Natural killer cell (primary cell): ENCODE data around the gene TET1. TPM values are rescaled to one million over a fixed set of nuclear protein-coding genes. Genes with fewer than 3 reads are reported as not detected.
A peak's percentile ranks its signal among the peaks of the same experiment; 100 is the strongest.
"Not testable (repeated sequence)": the region's sequence is repeated elsewhere in the genome, so short reads cannot be mapped to it uniquely, and the experiment has no call there.

Source experiments
- ATAC-seq, 3 donors: fragments of 150-1000 bp in 2 of 3; fragments of 200-7000 bp in 1 of 3; cut with Tn5 transposase; 1 replicate in 1 of 3; 2 replicates in 2 of 3; pipeline ENCODE4 v1.10.0; 2021; ENCODE audit warnings: mild to moderate bottlenecking in 2 of 3, moderate library complexity in 2 of 3
- DNase-seq, 2 donors: peaks; one replicate each; pipeline versions ENCODE4 v3.0.0 to v3.0.0-alpha.2; 2013 to 2021; ENCODE audit warnings: mixed read lengths in 1 of 2
- H3K27ac ChIP-seq: one replicate; pipeline ENCODE4 v1.5.1; 2013; ENCODE audit warnings: mild to moderate bottlenecking, low read length
- H3K27me3 ChIP-seq: one replicate; pipeline ENCODE4 v1.6.1; 2013; ENCODE audit warnings: low read length; ENCODE audit not compliant: control insufficient read depth, insufficient read depth
- H3K36me3 ChIP-seq: one replicate; pipeline ENCODE4 v1.6.1; 2013; ENCODE audit warnings: low read length; ENCODE audit not compliant: control insufficient read depth, insufficient read depth
- H3K4me1 ChIP-seq: one replicate; pipeline ENCODE4 v1.6.1; 2013; ENCODE audit warnings: low read length; ENCODE audit not compliant: control insufficient read depth, insufficient read depth
- H3K4me3 ChIP-seq: one replicate; pipeline ENCODE4 v1.5.1; 2013; ENCODE audit warnings: low read length
- H3K9me3 ChIP-seq: one replicate; pipeline ENCODE4 v1.6.1; 2013; ENCODE audit warnings: low read length; ENCODE audit not compliant: control insufficient read depth, insufficient read depth
- H3K27ac Mint-ChIP-seq, 2 donors: one replicate each; pipeline ENCODE4 v1.8.0; 2022; ENCODE audit warnings: mild to moderate bottlenecking in 2 of 2, mixed read lengths in 2 of 2, moderate library complexity in 1 of 2
- H3K27me3 Mint-ChIP-seq, 2 donors: one replicate each; pipeline ENCODE4 v1.8.0; 2022; ENCODE audit warnings: low read depth in 2 of 2, mixed read lengths in 2 of 2
- H3K36me3 Mint-ChIP-seq: one replicate; pipeline ENCODE4 v1.8.0; 2022; ENCODE audit warnings: mixed read lengths
- H3K4me1 Mint-ChIP-seq, 2 donors: one replicate each; pipeline ENCODE4 v1.8.0; 2022; ENCODE audit warnings: mixed read lengths in 2 of 2
- H3K4me3 Mint-ChIP-seq: one replicate; pipeline ENCODE4 v1.8.0; 2022; ENCODE audit warnings: mild to moderate bottlenecking, moderate library complexity, mixed read lengths
- H3K9me3 Mint-ChIP-seq, 2 donors: one replicate each; pipeline ENCODE4 v1.8.0; 2022; ENCODE audit warnings: mixed read lengths in 2 of 2
- CTCF ChIP-seq: fragments of 200-600 bp; IDR thresholded peaks from one replicate; pipeline ENCODE4 v1.8.0; 2022; ENCODE audit warnings: antibody characterized with exemption
- WGBS: methylation state at CpG from one replicate; pipeline ENCODE4 v1.1.7; 2013; ENCODE audit warnings: missing lambda C conversion rate; ENCODE audit not compliant: insufficient coverage; 5-methylcytosine and 5-hydroxymethylcytosine counted together
- intact Hi-C: fragments of 100-400 bp; cut with micrococcal nuclease; formaldehyde crosslinking; loops from one replicate; pipeline ENCODE4 v1.14.2; 2022
- total RNA-seq, 4 donors: library from RNA; stranded (reverse); fragments of 120-200 nt in 1 of 4; gene quantifications; one replicate each; pipeline versions ENCODE4 v1.2.3 to v1.2.4, GENCODE V29; 2013 to 2022

Gene TET1
- total RNA-seq, 3 donors from 2014 or later (not counting 1 experiment from before 2014, with no cell fraction given): 4.0 to 5.9 (median 4.5) TPM

GRCh38 chr10:68618234-68618633, 58.1 kb downstream of the TET1 start:
- no peak for TF ChIP-seq CTCF
- no peaks in the 10 kb centered on the region for H3K9me3 ChIP-seq
- H3K27me3 ChIP-seq: no peaks in the 10 kb centered on the region
- H3K4me3 Mint-ChIP-seq: no peak overlapping the region
- ATAC-seq: no peak
- no peaks in the 10 kb centered on the region for H3K27me3 Mint-ChIP-seq
- intact Hi-C loops: no loop called here
- DNase-seq: no peak
- H3K4me1 ChIP-seq: no peaks in the 10 kb centered on the region
- H3K9me3 Mint-ChIP-seq: no peaks in the 10 kb centered on the region
- H3K27ac ChIP-seq: no peak overlapping the region
- H3K36me3 ChIP-seq: no peaks in the 10 kb centered on the region
- H3K4me3 ChIP-seq: no peak overlapping the region
- no peaks in the 10 kb centered on the region for H3K36me3 Mint-ChIP-seq
- no peaks in the 10 kb centered on the region for H3K4me1 Mint-ChIP-seq
- no CpG with 5 or more reads among the region's 1 CpG for WGBS
- no peak overlapping the region for H3K27ac Mint-ChIP-seq

- no peak overlapping the region for H3K4me3 ChIP-seq
- no peaks in the 10 kb centered on the region for H3K36me3 Mint-ChIP-seq
- no peaks in the 10 kb centered on the region for H3K27me3 ChIP-seq
- no peak overlapping the region for H3K27ac Mint-ChIP-seq
- no peak for DNase-seq
- H3K9me3 ChIP-seq: no peaks in the 10 kb centered on the region
- intact Hi-C loops: no loop called here
- H3K9me3 Mint-ChIP-seq: no peaks in the 10 kb centered on the region
- no peak overlapping the region for H3K27ac ChIP-seq
- ATAC-seq: no peak
- no peak overlapping the region for H3K4me3 Mint-ChIP-seq
- no peaks in the 10 kb centered on the region for H3K4me1 Mint-ChIP-seq
- TF ChIP-seq CTCF: no peak
- WGBS: 100% methylated on average over 2 of the region's 3 CpGs
- no peaks in the 10 kb centered on the region for H3K36me3 ChIP-seq
- H3K27me3 Mint-ChIP-seq: no peaks in the 10 kb centered on the region
- H3K4me1 ChIP-seq: no peaks in the 10 kb centered on the region
Measured at GRCh38 chr10:68619595-68619994, 59.5 kb downstream of the TET1 start.

- H3K4me3 ChIP-seq: no peak overlapping the region
- no peak overlapping the region for H3K27ac ChIP-seq
- H3K9me3 Mint-ChIP-seq: no peaks in the 10 kb centered on the region
- TF ChIP-seq CTCF: no peak
- no peaks in the 10 kb centered on the region for H3K36me3 Mint-ChIP-seq
- peaks cover 23% of the 10 kb centered on the region in 2 donors for H3K4me1 Mint-ChIP-seq
- no peaks in the 10 kb centered on the region for H3K27me3 ChIP-seq
- ATAC-seq (no peak), DNase-seq (peak in 1 of 2 donors; percentile 29)
- WGBS: 94% methylated on average over 1 of the region's 4 CpGs
- H3K27ac Mint-ChIP-seq: peak overlapping the region; percentile 37 to 56
- intact Hi-C loops: no loop called here
- no peaks in the 10 kb centered on the region for H3K36me3 ChIP-seq
- H3K4me1 ChIP-seq: peaks cover 20% of the 10 kb centered on the region
- H3K4me3 Mint-ChIP-seq: no peak overlapping the region
- no peaks in the 10 kb centered on the region for H3K9me3 ChIP-seq
- H3K27me3 Mint-ChIP-seq: no peaks in the 10 kb centered on the region
Measured at GRCh38 chr10:68625316-68625921, 65.3 kb downstream of the TET1 start.

- DNase-seq: peak in 1 of 2 donors; percentile 55
- no peaks in the 10 kb centered on the region for H3K27me3 Mint-ChIP-seq
- no peaks in the 10 kb centered on the region for H3K9me3 ChIP-seq
- ATAC-seq: no peak
- H3K27ac Mint-ChIP-seq: no peak overlapping the region
- no peaks in the 10 kb centered on the region for H3K9me3 Mint-ChIP-seq
- H3K36me3 ChIP-seq: no peaks in the 10 kb centered on the region
- no peaks in the 10 kb centered on the region for H3K27me3 ChIP-seq
- no peak for TF ChIP-seq CTCF
- no peak overlapping the region for H3K4me3 ChIP-seq
- WGBS: 59% methylated on average over 5 of the region's 6 CpGs
- intact Hi-C loops: no loop called here
- H3K4me1 ChIP-seq: peaks cover 20% of the 10 kb centered on the region
- H3K36me3 Mint-ChIP-seq: no peaks in the 10 kb centered on the region
- no peak overlapping the region for H3K4me3 Mint-ChIP-seq
- H3K27ac ChIP-seq: no peak overlapping the region
- H3K4me1 Mint-ChIP-seq: peaks cover 23 to 27% of the 10 kb centered on the region in 2 donors
Measured at GRCh38 chr10:68628576-68629127, 68.5 kb downstream of the TET1 start.

GRCh38 chr10:68632271-68632560, 72.1 kb downstream of the TET1 start:
- H3K36me3 ChIP-seq, intact Hi-C loops, H3K27me3 Mint-ChIP-seq, H3K9me3 ChIP-seq, H3K4me3 ChIP-seq, H3K4me1 ChIP-seq, H3K27ac ChIP-seq, DNase-seq, H3K9me3 Mint-ChIP-seq, ATAC-seq, H3K36me3 Mint-ChIP-seq, H3K4me3 Mint-ChIP-seq, H3K27ac Mint-ChIP-seq, H3K27me3 ChIP-seq: not testable (repeated sequence)
- WGBS: 98% methylated on average over 10 of the region's 10 CpGs
- H3K4me1 Mint-ChIP-seq: peaks cover 13 to 16% of the 10 kb centered on the region in 2 donors
